DMS153 (cell line): Measurements from ENCODE around the gene TBR1.

Source experiments
- DNase-seq: peaks from one replicate; lab custom pipeline; 2025; lab: John Stamatoyannopoulos, UW

The TBR1 gene

GRCh38 chr2:161415987-161416707, at the start of gene TBR1:
TBR1 (plus strand) TSS chr2:161416297; CDS start chr2:161416411, 114 bp downstream.
- no peak for DNase-seq

- DNase-seq, result no peak
Measured at GRCh38 chr2:161367675-161368074, 48.4 kb upstream of the TBR1 start.

GRCh38 chr2:161369311-161369710, 46.8 kb upstream of the TBR1 start:
- no peak for DNase-seq

- no peak for DNase-seq
Measured at GRCh38 chr2:161370981-161371380, 45.1 kb upstream of the TBR1 start.

- DNase-seq, result no peak
Measured at GRCh38 chr2:161371869-161372268, 44.2 kb upstream of the TBR1 start.

- DNase-seq, result no peak
Measured at GRCh38 chr2:161373942-161374341, 42.2 kb upstream of the TBR1 start.

- DNase-seq, result no peak
Measured at GRCh38 chr2:161374446-161374845, 41.7 kb upstream of the TBR1 start.

GRCh38 chr2:161379740-161380139, 36.4 kb upstream of the TBR1 start:
- DNase-seq, result no peak

GRCh38 chr2:161381546-161381945, 34.6 kb upstream of the TBR1 start:
- no peak for DNase-seq

GRCh38 chr2:161382747-161383146, 33.4 kb upstream of the TBR1 start:
- DNase-seq, result no peak

GRCh38 chr2:161384864-161385263, 31.2 kb upstream of the TBR1 start:
- DNase-seq, result no peak

GRCh38 chr2:161386228-161386824, 29.8 kb upstream of the TBR1 start:
- no peak for DNase-seq

GRCh38 chr2:161388146-161388779, 27.8 kb upstream of the TBR1 start:
- DNase-seq, result no peak

GRCh38 chr2:161391737-161392506, 24.2 kb upstream of the TBR1 start:
- no peak for DNase-seq

- no peak for DNase-seq
Measured at GRCh38 chr2:161400076-161400475, 16.0 kb upstream of the TBR1 start.

- DNase-seq, result no peak
Measured at GRCh38 chr2:161402297-161402696, 13.8 kb upstream of the TBR1 start.

- no peak for DNase-seq
Measured at GRCh38 chr2:161406316-161406715, 9.8 kb upstream of the TBR1 start.

- no peak for DNase-seq
Measured at GRCh38 chr2:161407597-161407996, 8.5 kb upstream of the TBR1 start.

GRCh38 chr2:161409308-161409907, 6.7 kb upstream of the TBR1 start:
- DNase-seq, result no peak

GRCh38 chr2:161412346-161412745, 3.8 kb upstream of the TBR1 start:
- DNase-seq, result no peak

- no peak for DNase-seq
Measured at GRCh38 chr2:161414042-161415033, 1.8 kb upstream of the TBR1 start.
